ENCODE results near the gene ARHGAP29.

The ARHGAP29 gene

GRCh38 chr1:94160811-94161210, 76.6 kb downstream of the ARHGAP29 start:
- no peaks in the 10 kb centered on the region for H3K36me3 ChIP-seq (ENCODE audit: control insufficient read depth in 2 of 2, insufficient read depth in 1 of 2, low read length in 2 of 2)
- H3K4me1 ChIP-seq (ENCODE audit: control insufficient read depth, insufficient read depth, low read length): no peaks in the 10 kb centered on the region
- no peak overlapping the region for H3K4me3 ChIP-seq (ENCODE audit: low read depth, low read length)
- H3K9me3 ChIP-seq (ENCODE audit: control insufficient read depth, insufficient read depth, low read depth, low read length): no peaks in the 10 kb centered on the region
- 0 out of 2 replicates have a peak, but pooled peaks have one; percentile 24 for TF ChIP-seq ZBTB17 (tag by site-specific recombination; IDR thresholded peaks at IDR 0.05)
- TF ChIP-seq ZNF223 (tag by site-specific recombination; IDR thresholded peaks at IDR 0.05): no peak
- ChIA-PET CTCF (no interaction called here), POLR2A (no interaction called here)
- no peak overlapping the region for H3K27ac ChIP-seq (ENCODE audit: extremely low read depth, low read depth, low read length)

GRCh38 chr1:94156096-94156625, 81.2 kb downstream of the ARHGAP29 start:
- no peak overlapping the region for H3K4me3 ChIP-seq (ENCODE audit: low read depth, low read length)
- ChIA-PET CTCF (interaction anchor here (0.7 to 0.8 kb wide), 2 partner anchors 9 to 44 kb away, joined by 3 to 4 read pairs; no protein-coding TSS in a partner anchor), POLR2A (no interaction called here)

GRCh38 chr1:94154989-94155388, 82.4 kb downstream of the ARHGAP29 start:
- H3K9me3 ChIP-seq (ENCODE audit: control insufficient read depth, insufficient read depth, low read depth, low read length): no peaks in the 10 kb centered on the region
- no peaks in the 10 kb centered on the region for H3K4me1 ChIP-seq (ENCODE audit: control insufficient read depth, insufficient read depth, low read length)
- no peaks in the 10 kb centered on the region for H3K36me3 ChIP-seq (ENCODE audit: control insufficient read depth in 2 of 2, insufficient read depth in 1 of 2, low read length in 2 of 2)
- CTCF ChIA-PET: interaction anchor here (0.6 to 1.5 kb wide), 4 partner anchors 93 to 181 kb away, joined by 3 to 4 read pairs (median 4); no protein-coding TSS in a partner anchor
- H3K4me3 ChIP-seq (ENCODE audit: low read depth, low read length): no peak overlapping the region
- POLR2A ChIA-PET: no interaction called here
- no peak overlapping the region for H3K27ac ChIP-seq (ENCODE audit: extremely low read depth, low read depth, low read length)
- no peak for TF ChIP-seq ZNF585B (tag by site-specific recombination; IDR thresholded peaks at IDR 0.05)
- TF ChIP-seq ZNF621 (tag by site-specific recombination; IDR thresholded peaks at IDR 0.05): no peak
- no peak for TF ChIP-seq KLF17 (tag by site-specific recombination; IDR thresholded peaks at IDR 0.05)
- no peak for TF ChIP-seq ZNF701 (tag by site-specific recombination; IDR thresholded peaks at IDR 0.05)
- no peak for TF ChIP-seq SCRT1 (tag by site-specific recombination; IDR thresholded peaks at IDR 0.05; ENCODE audit: borderline replicate concordance)
- no peak for TF ChIP-seq ZNF157 (tag by site-specific recombination; IDR thresholded peaks at IDR 0.05)
- no peak for TF ChIP-seq ZFP69B (tag by site-specific recombination; IDR thresholded peaks at IDR 0.05)
- no peak for TF ChIP-seq ZNF513 (tag by site-specific recombination; IDR thresholded peaks at IDR 0.05)
- TF ChIP-seq TCF7L2 (IDR thresholded peaks at IDR 0.05; ENCODE audit: borderline replicate concordance, low read depth, low read length): no peak
- no peak for TF ChIP-seq PRDM1 (tag by site-specific recombination; IDR thresholded peaks at IDR 0.05)
- TF ChIP-seq ATF2 (tag by site-specific recombination; IDR thresholded peaks at IDR 0.05; ENCODE audit: low read depth): no peak
- no peak for TF ChIP-seq ZNF174 (tag by site-specific recombination; IDR thresholded peaks at IDR 0.05)
- no peak for TF ChIP-seq ZNF404 (tag by site-specific recombination; IDR thresholded peaks at IDR 0.05)
- no peak for TF ChIP-seq GLI2 (tag by site-specific recombination; IDR thresholded peaks at IDR 0.05; ENCODE audit: borderline replicate concordance, low read depth)
- no peak for TF ChIP-seq ZNF571 (tag by site-specific recombination; IDR thresholded peaks at IDR 0.05)
- TF ChIP-seq ZNF184 (tag by site-specific recombination; IDR thresholded peaks at IDR 0.05): no peak

More at GRCh38 chr1:94156096-94156625, 81.2 kb downstream of the ARHGAP29 start:
- no peaks in the 10 kb centered on the region for H3K36me3 ChIP-seq (ENCODE audit: control insufficient read depth in 2 of 2, insufficient read depth in 1 of 2, low read length in 2 of 2)
- TF ChIP-seq ZNF391 (tag by site-specific recombination; IDR thresholded peaks at IDR 0.05; ENCODE audit: borderline replicate concordance, low read depth): no peak
- TF ChIP-seq ZNF707 (tag by site-specific recombination; IDR thresholded peaks at IDR 0.05): no peak
- no peak for TF ChIP-seq ZNF132 (tag by site-specific recombination; IDR thresholded peaks at IDR 0.05; ENCODE audit: borderline replicate concordance)
- TF ChIP-seq ZFP41 (tag by site-specific recombination; IDR thresholded peaks at IDR 0.05; ENCODE audit: borderline replicate concordance): no peak
- TF ChIP-seq ZNF174 (tag by site-specific recombination; IDR thresholded peaks at IDR 0.05): no peak
- TF ChIP-seq YY1 (tag by site-specific recombination; IDR thresholded peaks at IDR 0.05): no peak
- no peak for TF ChIP-seq ZNF19 (tag by site-specific recombination; IDR thresholded peaks at IDR 0.05; ENCODE audit: low read depth)
- TF ChIP-seq TSHZ1 (tag by site-specific recombination; IDR thresholded peaks at IDR 0.05; ENCODE audit: borderline replicate concordance): no peak
- no peak overlapping the region for H3K27ac ChIP-seq (ENCODE audit: extremely low read depth, low read depth, low read length)
- H3K4me1 ChIP-seq (ENCODE audit: control insufficient read depth, insufficient read depth, low read length): no peaks in the 10 kb centered on the region
- no peaks in the 10 kb centered on the region for H3K9me3 ChIP-seq (ENCODE audit: control insufficient read depth, insufficient read depth, low read depth, low read length)

All from HEK293 (cell line).